Tibial artery (tissue), 4 donors: ENCODE results near the gene DMRT1.

ENCODE experiments used
- DNase-seq, 2 donors: peaks; one replicate each; pipeline ENCODE4 v3.0.0-alpha.2; 2019
- H3K27ac ChIP-seq, 2 donors: fragments of 200-600 bp; sonication (generic) in 1 of 2; 1 replicate in 1 of 2; 2 replicates in 1 of 2; pipeline ENCODE4 v1.5.1; 2018 to 2019; ENCODE audit warnings: mild to moderate bottlenecking in 1 of 2
- H3K27me3 ChIP-seq, 2 donors: fragments of 200-600 bp; sonication (generic) in 1 of 2; one replicate each; pipeline versions ENCODE4 v1.5.1 to v1.6.0; 2016 to 2019
- H3K36me3 ChIP-seq, 3 donors: fragments of 200-600 bp; sonication (generic) in 2 of 3; one replicate each; pipeline ENCODE4 v1.5.1; 2016 to 2019; ENCODE audit warnings: mild to moderate bottlenecking in 2 of 3
- H3K4me1 ChIP-seq, 4 donors: fragments of 200-600 bp; sonication (generic) in 2 of 4; 1 replicate in 3 of 4; 2 replicates in 1 of 4; pipeline ENCODE4 v1.5.1; 2016 to 2019
- H3K4me3 ChIP-seq, 2 donors: fragments of 200-600 bp; sonication (generic) in 1 of 2; 1 replicate in 1 of 2; 2 replicates in 1 of 2; pipeline ENCODE4 v1.5.1; 2018 to 2019; ENCODE audit warnings: mild to moderate bottlenecking in 2 of 2
- H3K9me3 ChIP-seq, 3 donors: fragments of 200-600 bp; sonication (generic) in 1 of 3; one replicate each; pipeline ENCODE4 v1.5.1; 2016 to 2019
- CTCF ChIP-seq, 2 experiments: fragments of 200-600 bp in 1 of 2; fragments of 450-650 bp in 1 of 2; IDR thresholded peaks; one replicate each; pipeline ENCODE4 v1.5.1; 2017 to 2019; ENCODE audit warnings: antibody characterized with exemption in 2 of 2, mild to moderate bottlenecking in 1 of 2, moderate library complexity in 1 of 2
- intact Hi-C: fragments of 100-400 bp; cut with DNase I; formaldehyde crosslinking; loops from one replicate; pipeline ENCODE4 v1.15.0; 2023; ENCODE audit warnings: low total_unique reads

DMRT1 gene

GRCh38 chr9:959105-959504 is 117.6 kb downstream of the DMRT1 start:
- Histone ChIP-seq H3K36me3 (no peaks in the 10 kb centered on the region), H3K4me3 (no peak overlapping the region), H3K9me3 (no peaks in the 10 kb centered on the region), H3K4me1 (no peaks in the 10 kb centered on the region), H3K27me3 (peaks cover 0 to 30% of the 10 kb centered on the region in 2 donors), H3K27ac (no peak overlapping the region)
- intact Hi-C loops, result no loop called here
- no peak for DNase-seq
- no peak for TF ChIP-seq CTCF (IDR thresholded peaks at IDR 0.05)

GRCh38 chr9:959914-960313 is 118.4 kb downstream of the DMRT1 start:
- Histone ChIP-seq H3K4me1 (no peaks in the 10 kb centered on the region), H3K4me3 (no peak overlapping the region), H3K36me3 (no peaks in the 10 kb centered on the region), H3K9me3 (no peaks in the 10 kb centered on the region), H3K27me3 (peaks cover 0 to 36% of the 10 kb centered on the region in 2 donors), H3K27ac (no peak overlapping the region)
- intact Hi-C loops, result no loop called here
- DNase-seq, result no peak
- TF ChIP-seq CTCF (IDR thresholded peaks at IDR 0.05), result no peak

GRCh38 chr9:962023-962422 is 120.5 kb downstream of the DMRT1 start:
- H3K27me3 ChIP-seq, result peaks cover 0 to 44% of the 10 kb centered on the region in 2 donors
- no peak for DNase-seq
- no peaks in the 10 kb centered on the region for H3K9me3 ChIP-seq
- TF ChIP-seq CTCF (IDR thresholded peaks at IDR 0.05), result no peak
- H3K4me3 ChIP-seq, result no peak overlapping the region
- intact Hi-C loops, result no loop called here
- H3K4me1 ChIP-seq, result no peaks in the 10 kb centered on the region
- no peak overlapping the region for H3K27ac ChIP-seq
- H3K36me3 ChIP-seq, result no peaks in the 10 kb centered on the region

DNA sequence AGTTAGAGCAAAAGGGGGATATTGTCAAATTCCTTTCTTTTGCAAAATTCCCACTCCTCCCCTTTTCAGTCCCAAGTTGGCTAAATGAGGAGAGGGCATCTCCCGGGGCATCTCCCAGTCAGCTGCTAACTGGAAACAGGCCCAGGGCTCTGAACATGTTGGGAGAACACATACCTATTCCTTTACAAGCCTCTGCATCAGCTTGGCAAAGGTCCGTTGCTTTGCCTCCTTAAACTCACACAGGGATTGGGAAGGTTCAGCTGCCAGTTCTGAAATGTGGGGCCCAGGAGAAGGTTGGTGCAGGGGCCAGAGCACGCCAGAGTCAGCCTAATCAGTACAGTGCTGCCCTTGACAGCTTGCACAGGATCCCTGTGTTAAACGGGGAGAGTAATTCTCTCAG is 124.0 kb downstream of the DMRT1 start:
- no peak for TF ChIP-seq CTCF (IDR thresholded peaks at IDR 0.05)
- Histone ChIP-seq H3K9me3 (no peaks in the 10 kb centered on the region), H3K4me1 (peaks cover 0 to 10% (median 10%) of the 10 kb centered on the region in 4 donors), H3K4me3 (no peak overlapping the region), H3K27me3 (peaks cover 0 to 55% of the 10 kb centered on the region in 2 donors), H3K27ac (no peak overlapping the region), H3K36me3 (no peaks in the 10 kb centered on the region)
- intact Hi-C loops, result no loop called here
- no peak for DNase-seq

DNA sequence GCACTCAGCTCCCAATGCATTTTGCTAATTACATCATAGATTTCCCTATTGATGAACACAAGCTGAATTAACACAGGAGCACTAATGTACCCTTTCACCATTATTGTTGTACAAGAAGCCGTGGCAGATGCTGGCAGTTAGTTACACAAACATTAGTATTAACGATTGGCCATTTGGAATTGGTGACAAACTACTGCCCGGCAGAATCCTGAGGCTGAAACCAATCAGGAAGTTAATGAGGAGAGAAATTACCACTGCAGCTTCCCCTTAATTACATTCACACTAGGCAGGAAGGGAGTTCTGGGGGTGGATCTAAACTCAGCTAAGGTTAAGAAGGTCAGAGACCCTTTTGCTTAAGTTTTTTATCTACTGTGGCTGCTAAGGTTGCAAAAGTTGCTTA is 125.4 kb downstream of the DMRT1 start:
- Histone ChIP-seq H3K4me3 (no peak overlapping the region), H3K9me3 (no peaks in the 10 kb centered on the region), H3K27me3 (peaks cover 0 to 64% of the 10 kb centered on the region in 2 donors), H3K36me3 (no peaks in the 10 kb centered on the region), H3K4me1 (peaks cover 0 to 24% (median 18%) of the 10 kb centered on the region in 4 donors), H3K27ac (no peak overlapping the region)
- TF ChIP-seq CTCF (IDR thresholded peaks at IDR 0.05), result no peak
- no peak for DNase-seq
- intact Hi-C loops, result no loop called here

- DNase-seq, result no peak
- peaks cover 0 to 30% (median 24%) of the 10 kb centered on the region in 4 donors for H3K4me1 ChIP-seq
- no peak for TF ChIP-seq CTCF (IDR thresholded peaks at IDR 0.05)
- no peak overlapping the region for H3K4me3 ChIP-seq
- peaks cover 0 to 64% of the 10 kb centered on the region in 2 donors for H3K27me3 ChIP-seq
- intact Hi-C loops, result no loop called here
- no peaks in the 10 kb centered on the region for H3K36me3 ChIP-seq
- no peak overlapping the region for H3K27ac ChIP-seq
- no peaks in the 10 kb centered on the region for H3K9me3 ChIP-seq
Observed at GRCh38 chr9:967436-967835, 125.9 kb downstream of the DMRT1 start.
